Measurements from ENCODE around the gene CCM2.

DNA sequence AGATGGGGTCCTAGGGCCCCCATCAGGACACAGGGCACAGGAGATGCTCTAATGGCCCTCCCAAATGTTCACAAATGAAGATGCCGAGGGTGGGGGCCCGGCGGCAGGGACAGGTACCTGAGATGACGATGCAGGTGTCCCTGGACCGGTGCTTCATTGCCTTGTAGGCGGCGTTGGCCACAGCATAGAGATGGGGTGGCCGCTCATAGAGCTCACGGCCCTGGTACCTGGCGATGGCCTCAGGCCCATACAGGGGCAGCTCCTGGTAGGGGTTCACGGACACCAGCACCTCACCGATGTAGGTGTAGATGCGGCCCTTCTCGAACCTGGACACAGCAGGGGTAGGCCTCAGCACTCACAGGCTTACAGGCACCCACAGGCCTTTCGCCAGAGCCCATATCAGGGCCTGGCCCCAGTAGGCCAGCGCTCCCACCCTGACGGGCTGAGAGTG, 23.2 kb upstream of the CCM2 start:
- TF ChIP-seq, protein P1, sequence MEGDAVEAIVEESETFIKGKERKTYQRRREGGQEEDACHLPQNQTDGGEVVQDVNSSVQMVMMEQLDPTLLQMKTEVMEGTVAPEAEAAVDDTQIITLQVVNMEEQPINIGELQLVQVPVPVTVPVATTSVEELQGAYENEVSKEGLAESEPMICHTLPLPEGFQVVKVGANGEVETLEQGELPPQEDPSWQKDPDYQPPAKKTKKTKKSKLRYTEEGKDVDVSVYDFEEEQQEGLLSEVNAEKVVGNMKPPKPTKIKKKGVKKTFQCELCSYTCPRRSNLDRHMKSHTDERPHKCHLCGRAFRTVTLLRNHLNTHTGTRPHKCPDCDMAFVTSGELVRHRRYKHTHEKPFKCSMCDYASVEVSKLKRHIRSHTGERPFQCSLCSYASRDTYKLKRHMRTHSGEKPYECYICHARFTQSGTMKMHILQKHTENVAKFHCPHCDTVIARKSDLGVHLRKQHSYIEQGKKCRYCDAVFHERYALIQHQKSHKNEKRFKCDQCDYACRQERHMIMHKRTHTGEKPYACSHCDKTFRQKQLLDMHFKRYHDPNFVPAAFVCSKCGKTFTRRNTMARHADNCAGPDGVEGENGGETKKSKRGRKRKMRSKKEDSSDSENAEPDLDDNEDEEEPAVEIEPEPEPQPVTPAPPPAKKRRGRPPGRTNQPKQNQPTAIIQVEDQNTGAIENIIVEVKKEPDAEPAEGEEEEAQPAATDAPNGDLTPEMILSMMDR (IDR thresholded peaks at IDR 0.05; ENCODE audit: insufficient read depth, low read depth, low read length) = no peak
- TF ChIP-seq EZH2 (IDR thresholded peaks at IDR 0.05; ENCODE audit: insufficient read depth, low read length) = no peak

Data from astrocyte (in vitro differentiated cells and primary cell).